HepG2 (cell line): ENCODE data around the gene TPI1. TPM values are rescaled to one million over a fixed set of nuclear protein-coding genes. Genes with fewer than 3 reads are reported as not detected.

Experiments
- AHR ChIP-seq: IDR thresholded peaks from 2 replicates; pipeline ENCODE4 v1.6.1; 2018; ENCODE audit warnings: missing genetic modification reagents, missing compliant biosample characterization
- BRD4 ChIP-seq: sonication (generic); formaldehyde crosslinking; IDR thresholded peaks from 2 replicates; pipeline ENCODE4 v1.4.0; 2020; ENCODE audit warnings: missing genetic modification reagents
- GZF1 ChIP-seq: sonication (generic); formaldehyde crosslinking; IDR thresholded peaks from 2 replicates; pipeline ENCODE4 v1.5.1; 2020; ENCODE audit warnings: mild to moderate bottlenecking, missing genetic modification reagents
- HCFC1 ChIP-seq: fragments of 150-350 bp; IDR thresholded peaks from 2 replicates; pipeline ENCODE4 v1.6.1; 2014; ENCODE audit warnings: low read depth, low read length
- KDM3A ChIP-seq: IDR thresholded peaks from 2 replicates; pipeline ENCODE4 v1.6.1; 2018; ENCODE audit warnings: low read depth, missing compliant biosample characterization
- KDM5B ChIP-seq: sonication (generic); formaldehyde crosslinking; IDR thresholded peaks from 2 replicates; pipeline ENCODE4 v1.4.0; 2020; ENCODE audit warnings: missing genetic modification reagents, mild to moderate bottlenecking, borderline replicate concordance
- NAIF1 ChIP-seq: sonication (generic); formaldehyde crosslinking; IDR thresholded peaks from 2 replicates; pipeline ENCODE4 v1.5.0; 2020; ENCODE audit warnings: mild to moderate bottlenecking, missing genetic modification reagents, borderline replicate concordance
- PITX1 ChIP-seq: sonication (generic); formaldehyde crosslinking; IDR thresholded peaks from 2 replicates; pipeline ENCODE4 v1.5.1; 2020; ENCODE audit warnings: mild to moderate bottlenecking, missing genetic modification reagents
- RFXANK ChIP-seq: IDR thresholded peaks from 2 replicates; pipeline ENCODE4 v1.6.1; 2016
- TBX2 ChIP-seq: sonication (generic); formaldehyde crosslinking; IDR thresholded peaks from 2 replicates; pipeline ENCODE4 v1.5.0; 2020; ENCODE audit warnings: missing genetic modification reagents, mild to moderate bottlenecking, borderline replicate concordance
- TP53 ChIP-seq: sonication (generic); formaldehyde crosslinking; conservative IDR thresholded peaks from 2 replicates; pipeline ENCODE4 v1.4.0; 2020; ENCODE audit warnings: missing genetic modification reagents
- WIZ ChIP-seq: sonication (generic); formaldehyde crosslinking; IDR thresholded peaks from 2 replicates; pipeline ENCODE4 v1.5.1; 2020; ENCODE audit warnings: mild to moderate bottlenecking, missing genetic modification reagents
- YY1 ChIP-seq: IDR thresholded peaks from 2 replicates; pipeline ENCODE4 v1.6.1; 2011; ENCODE audit warnings: low read length, low read depth, moderate library complexity, mild to moderate bottlenecking; ENCODE audit not compliant: insufficient read depth, insufficient replicate concordance
- ZNF253 ChIP-seq: sonication (generic); formaldehyde crosslinking; IDR thresholded peaks from 2 replicates; pipeline ENCODE4 v1.8.0; 2022; ENCODE audit warnings: mild to moderate bottlenecking, missing genetic modification reagents, borderline replicate concordance
- ZNF354B ChIP-seq: sonication (generic); formaldehyde crosslinking; IDR thresholded peaks from 2 replicates; pipeline ENCODE4 v1.8.0; 2022; ENCODE audit warnings: mild to moderate bottlenecking, missing genetic modification reagents
- ZNF407 ChIP-seq: sonication (generic); formaldehyde crosslinking; IDR thresholded peaks from one replicate; pipeline ENCODE4 v1.5.1; 2020; ENCODE audit warnings: mild to moderate bottlenecking, missing genetic modification reagents; ENCODE audit errors: not compliant biosample characterization
- ZNF577 ChIP-seq: sonication (generic); formaldehyde crosslinking; IDR thresholded peaks from 2 replicates; pipeline ENCODE4 v1.4.0; 2020; ENCODE audit warnings: mild to moderate bottlenecking, low read depth, missing genetic modification reagents, borderline replicate concordance
- ZNF770 ChIP-seq: sonication (generic); formaldehyde crosslinking; IDR thresholded peaks from 2 replicates; pipeline ENCODE4 v1.5.0; 2020; ENCODE audit warnings: mild to moderate bottlenecking, missing genetic modification reagents
- polyA plus RNA-seq, 8 experiments: library from polyadenylated mRNA; depleted of rRNA in 3 of 8; stranded (reverse) in 7 of 8; unstranded in 1 of 8; fragments of >200 nt; fragmentation: Illumina TruSeq in 4 of 8; extraction: Trizol in 4 of 8; gene quantifications; 2 replicates each; pipeline versions ENCODE4 v1.2.1 to v1.2.3, GENCODE V29; 2011 to 2016; ENCODE audit warnings: low read depth in 4 of 8, missing spikeins in 1 of 8, mixed read lengths in 1 of 8; ENCODE audit not compliant: insufficient read depth in 1 of 8
- total RNA-seq, 5 experiments: library from RNA; depleted of rRNA; stranded (reverse); fragments of >200 nt; fragmentation: Illumina TruSeq; extraction: Trizol; gene quantifications; 2 replicates each; pipeline ENCODE4 v1.2.3, GENCODE V29; 2016; ENCODE audit warnings: low read depth in 1 of 5

Gene TPI1
- total and polyA plus RNA-seq, 2 of the 13 experiments (the other 11 are each of a cell fraction or from before 2014, with no cell fraction given), result 945 to 2,535 TPM

- TF ChIP-seq ZNF407 (CRISPR knock-in tag), result peak; percentile 73
- peak; percentile 27; the same call in 1 of the 2 replicates for TF ChIP-seq HCFC1
- TF ChIP-seq AHR (CRISPR knock-in tag), result peak; percentile 82; the same call in 1 of the 2 replicates
- TF ChIP-seq GZF1 (CRISPR knock-in tag), result no peak
- TF ChIP-seq NAIF1 (CRISPR knock-in tag), result peak; percentile 69; the same call in 1 of the 2 replicates
- peak; percentile 7; the same call in 1 of the 2 replicates for TF ChIP-seq ZNF770 (CRISPR knock-in tag)
- no peak for TF ChIP-seq TP53
- TF ChIP-seq ZNF253 (CRISPR knock-in tag), result 0 out of 2 replicates have a peak, but pooled peaks have one; percentile 43
- peak; percentile 94 for TF ChIP-seq TBX2
- 0 out of 2 replicates have a peak, but pooled peaks have one; percentile 60 for TF ChIP-seq ZNF354B (CRISPR knock-in tag)
- peak; percentile 81 for TF ChIP-seq YY1
- TF ChIP-seq RFXANK (CRISPR knock-in tag), result no peak
- TF ChIP-seq WIZ (CRISPR knock-in tag), result no peak; the same call in 1 of the 2 replicates
- TF ChIP-seq KDM3A (CRISPR knock-in tag), result peak; percentile 49; the same call in 1 of the 2 replicates
- TF ChIP-seq PITX1 (CRISPR knock-in tag), result no peak; the same call in 1 of the 2 replicates
- TF ChIP-seq KDM5B, result peak; percentile 87; the same call in 1 of the 2 replicates
- TF ChIP-seq BRD4 (CRISPR knock-in tag), result 0 out of 2 replicates have a peak, but pooled peaks have one; percentile 23
- no peak for TF ChIP-seq ZNF577 (CRISPR knock-in tag)
Observed at GRCh38 chr12:6890789-6891645, 23.7 kb downstream of the TPI1 start (continued).
